HCT116 (cell line): ENCODE measurements around the gene UMODL1. TPM values are rescaled to one million over a fixed set of nuclear protein-coding genes. Genes with fewer than 3 reads are reported as not detected.

Source experiments
- ATAC-seq: fragments of 200-7000 bp; cut with Tn5 transposase; 2 replicates; pipeline ENCODE4 v1.9.1; 2020; ENCODE audit warnings: mild to moderate bottlenecking, moderate library complexity
- BruUV-seq: library from RNA; stranded (reverse); fragments of 400-500 nt; replicated peaks from 2 replicates; lab custom pipeline; 2021; lab: Mats Ljungman, UMichigan
- CTCF ChIA-PET: fragments of 300-600 bp; sonication (Branson Sonifier 250); formaldehyde crosslinking; loops from one replicate; lab custom pipeline; 2021; ENCODE audit warnings: antibody characterized with exemption; lab: Charles Lee
- POLR2A ChIA-PET: fragments of 300-600, 350-600 bp; sonication (Branson Sonifier 250); formaldehyde crosslinking; loops from one replicate; lab custom pipeline; 2021; ENCODE audit warnings: antibody characterized with exemption; lab: Charles Lee
- RAD21 ChIA-PET, 2 experiments: fragments of 300-600 bp; sonication (Branson Sonifier 250); formaldehyde crosslinking; loops; one replicate each; lab custom pipeline; 2023; ENCODE audit warnings: low total read pairs in 2 of 2; ENCODE audit not compliant: uncharacterized antibody in 2 of 2, unreplicated experiment in 2 of 2, low non-redundant PET in 1 of 2; lab: Charles Lee
- DNase-seq: peaks from one replicate; pipeline ENCODE4 v3.0.0-alpha.2; 2010; ENCODE audit warnings: low read depth, low spot score
- H2AFZ ChIP-seq: fragments of 200-600 bp; shearing (Covaris generic), sonication (generic); 2 replicates; pipeline ENCODE4 v1.6.1; 2017; ENCODE audit warnings: low read depth, mixed run types, mixed read lengths, antibody characterized with exemption, low read length; ENCODE audit not compliant: poor library complexity, severe bottlenecking
- H3K27ac ChIP-seq: 2 replicates; pipeline ENCODE4 v1.5.1; 2012; ENCODE audit warnings: low read depth, low read length
- H3K27me3 ChIP-seq: fragments of 200-600 bp; sonication (generic); 2 replicates; pipeline ENCODE4 v1.6.1; 2016; ENCODE audit warnings: mixed run types, low read length, mixed read lengths; ENCODE audit not compliant: insufficient read depth
- H3K36me3 ChIP-seq, 2 experiments: fragments of 200-500 bp in 1 of 2; fragments of 200-600 bp in 1 of 2; sonication (Bioruptor generic) in 1 of 2; sonication (generic) in 1 of 2; 2 replicates each; pipeline versions ENCODE4 v1.5.1 to v1.6.1; 2014 to 2016; ENCODE audit warnings: low read length in 2 of 2, inconsistent platforms in 1 of 2, mixed read lengths in 1 of 2, mixed run types in 1 of 2; ENCODE audit not compliant: insufficient read depth in 2 of 2, control insufficient read depth in 1 of 2
- H3K4me1 ChIP-seq, 2 experiments: fragments of 200-600 bp in 1 of 2; sonication (generic) in 1 of 2; 2 replicates each; pipeline versions ENCODE4 v1.5.1 to v1.6.1; 2012 to 2017; ENCODE audit warnings: low read length in 2 of 2, inconsistent platforms in 1 of 2, mild to moderate bottlenecking in 1 of 2, mixed read lengths in 1 of 2, mixed run types in 1 of 2, moderate library complexity in 1 of 2; ENCODE audit not compliant: insufficient read depth in 2 of 2, control insufficient read depth in 1 of 2
- H3K4me2 ChIP-seq: fragments of 200-600 bp; sonication (generic); 2 replicates; pipeline ENCODE4 v1.6.1; 2017; ENCODE audit warnings: mixed run types, low read length, mixed read lengths
- H3K4me3 ChIP-seq, 2 experiments: fragments of 200-600 bp in 1 of 2; sonication (generic) in 1 of 2; replicated peaks in 1 of 2; 2 replicates each; pipeline ENCODE4 v1.5.1; 2011 to 2016; ENCODE audit warnings: low read length in 2 of 2, control low read depth in 1 of 2, low read depth in 1 of 2, mild to moderate bottlenecking in 1 of 2, mixed read lengths in 1 of 2, mixed run types in 1 of 2
- H3K79me2 ChIP-seq: fragments of 200-600 bp; sonication (generic); 2 replicates; pipeline ENCODE4 v1.6.1; 2017; ENCODE audit warnings: mild to moderate bottlenecking, mixed run types, low read length, moderate library complexity, mixed read lengths; ENCODE audit not compliant: insufficient read depth
- H3K9ac ChIP-seq: fragments of 200-600 bp; sonication (generic); 2 replicates; pipeline ENCODE4 v1.6.1; 2016; ENCODE audit warnings: low read length, mixed read lengths
- H3K9me2 ChIP-seq: fragments of 200-600 bp; sonication (generic), shearing (Covaris generic); 2 replicates; pipeline ENCODE4 v1.6.1; 2017; ENCODE audit warnings: mixed run types, mild to moderate bottlenecking, moderate library complexity; ENCODE audit not compliant: insufficient read depth
- H3K9me3 ChIP-seq, 2 experiments: fragments of 200-500 bp in 1 of 2; fragments of 200-600 bp in 1 of 2; sonication (Bioruptor generic) in 1 of 2; sonication (generic) in 1 of 2; 2 replicates each; pipeline ENCODE4 v1.6.1; 2014 to 2017; ENCODE audit warnings: low read length in 2 of 2, mixed read lengths in 2 of 2, inconsistent platforms in 1 of 2, low read depth in 1 of 2, mild to moderate bottlenecking in 1 of 2, mixed run types in 1 of 2, moderate library complexity in 1 of 2; ENCODE audit not compliant: control insufficient read depth in 1 of 2, insufficient read depth in 1 of 2
- H4K20me1 ChIP-seq: fragments of 200-600 bp; sonication (generic), shearing (Covaris generic); 2 replicates; pipeline ENCODE4 v1.6.1; 2017; ENCODE audit warnings: mixed run types, mild to moderate bottlenecking, moderate library complexity; ENCODE audit not compliant: insufficient read depth
- ATF3 ChIP-seq: IDR thresholded peaks from 2 replicates; pipeline ENCODE4 v1.6.1; 2012
- CBX3 ChIP-seq: IDR thresholded peaks from 2 replicates; pipeline ENCODE4 v1.6.1; 2012; ENCODE audit warnings: low read depth
- CEBPB ChIP-seq: IDR thresholded peaks from 2 replicates; pipeline ENCODE4 v1.6.1; 2012; ENCODE audit warnings: low read depth
- CTCF ChIP-seq, 3 experiments: fragments of 200-600 bp in 1 of 3; sonication (generic) in 1 of 3; IDR thresholded peaks in 2 of 3; conservative IDR thresholded peaks in 1 of 3; 2 replicates each; pipeline ENCODE4 v1.5.1; 2012 to 2017; ENCODE audit warnings: low read depth in 2 of 3, low read length in 2 of 3, antibody characterized with exemption in 1 of 3, borderline replicate concordance in 1 of 3, control low read depth in 1 of 3, mild to moderate bottlenecking in 1 of 3, mixed read lengths in 1 of 3, mixed run types in 1 of 3, moderate library complexity in 1 of 3; ENCODE audit not compliant: insufficient read depth in 1 of 3
- ELF1 ChIP-seq: IDR thresholded peaks from 2 replicates; pipeline ENCODE4 v1.6.1; 2012; ENCODE audit warnings: low read depth, borderline replicate concordance
- EZH2 ChIP-seq: fragments of 200-600 bp; sonication (generic); IDR thresholded peaks from 2 replicates; pipeline ENCODE4 v1.6.1; 2017; ENCODE audit warnings: antibody characterized with exemption, mixed run types
- EZH2phosphoT487 ChIP-seq: fragments of 200-600 bp; IDR thresholded peaks from 2 replicates; pipeline ENCODE4 v1.6.1; 2018; ENCODE audit warnings: antibody characterized with exemption, borderline replicate concordance
- POLR2A ChIP-seq: IDR thresholded peaks from 2 replicates; pipeline ENCODE4 v1.7.0; 2011; ENCODE audit warnings: borderline replicate concordance; ENCODE audit not compliant: insufficient read depth, insufficient read length; ENCODE audit errors: extremely low read depth
- POLR2AphosphoS5 ChIP-seq: IDR thresholded peaks from 2 replicates; pipeline ENCODE4 v1.6.1; 2011; ENCODE audit warnings: mild to moderate bottlenecking, low read depth, low read length, moderate library complexity
- RAD21 ChIP-seq: IDR thresholded peaks from 2 replicates; pipeline ENCODE4 v1.6.1; 2012; ENCODE audit warnings: low read depth, mild to moderate bottlenecking
- REST ChIP-seq: IDR thresholded peaks from 2 replicates; pipeline ENCODE4 v1.6.1; 2012; ENCODE audit warnings: low read depth
- SIN3A ChIP-seq: IDR thresholded peaks from 2 replicates; pipeline ENCODE4 v1.6.1; 2012; ENCODE audit warnings: low read depth
- SP1 ChIP-seq: IDR thresholded peaks from 2 replicates; pipeline ENCODE4 v1.6.1; 2012; ENCODE audit warnings: low read depth
- SRF ChIP-seq: IDR thresholded peaks from 2 replicates; pipeline ENCODE4 v1.6.1; 2012; ENCODE audit warnings: low read depth
- TCF7L2 ChIP-seq: IDR thresholded peaks from 2 replicates; pipeline ENCODE4 v1.7.0; 2011; ENCODE audit warnings: borderline replicate concordance, inconsistent platforms; ENCODE audit not compliant: insufficient read depth, insufficient read length; ENCODE audit errors: extremely low read depth
- YY1 ChIP-seq: IDR thresholded peaks from 2 replicates; pipeline ENCODE4 v1.6.1; 2011; ENCODE audit warnings: low read length, low read depth, moderate library complexity, mild to moderate bottlenecking; ENCODE audit not compliant: insufficient replicate concordance; ENCODE audit errors: extremely low read depth
- ZBTB33 ChIP-seq: IDR thresholded peaks from 2 replicates; pipeline ENCODE4 v1.6.1; 2011; ENCODE audit warnings: mild to moderate bottlenecking, low read length, moderate library complexity; ENCODE audit not compliant: insufficient replicate concordance; ENCODE audit errors: extremely low read depth
- ZFX ChIP-seq: fragments of 450-650 bp; IDR thresholded peaks from 2 replicates; pipeline ENCODE4 v1.6.1; 2017
- ZNF274 ChIP-seq: fragments of 200-500 bp; sonication (Bioruptor generic); IDR thresholded peaks from 2 replicates; pipeline ENCODE4 v1.6.1; 2014; ENCODE audit warnings: mild to moderate bottlenecking, low read depth, low read length, inconsistent platforms
- intact Hi-C: fragments of 100-400 bp; cut with micrococcal nuclease; formaldehyde crosslinking; loops from 2 replicates; pipeline ENCODE4 v1.10.0; 2022
- total RNA-seq: library from RNA; stranded (reverse); gene quantifications from one replicate; pipeline ENCODE4 v1.2.1, GENCODE V29; 2021; ENCODE audit not compliant: unreplicated experiment

The UMODL1 gene
- total RNA-seq, 1 experiment from 2014 or later = not detected

GRCh38 chr21:42110691-42111469 lies 39.8 kb downstream of the UMODL1 start:
- Histone ChIP-seq H3K4me3 (no peak overlapping the region), H3K4me1 (peaks cover 0 to 4% of the 10 kb centered on the region in 2 experiments; a peak in 1 of 4 replicates), H3K36me3 (no peaks in the 10 kb centered on the region), H3K79me2 (no peaks in the 10 kb centered on the region), H3K27ac (no peak overlapping the region), H3K27me3 (peaks cover 6% of the 10 kb centered on the region; the same call in 1 of the 2 replicates), H3K9me3 (no peaks in the 10 kb centered on the region), H2AFZ (no peak overlapping the region), H3K9ac (no peak overlapping the region), H3K9me2 (no peaks in the 10 kb centered on the region), H4K20me1 (no peaks in the 10 kb centered on the region), H3K4me2 (no peak overlapping the region)
- ATAC-seq (no peak), DNase-seq (no peak)
- POLR2A ChIA-PET = no interaction called here
- RAD21 ChIA-PET = no interaction called here
- no TSS peak for BruUV-seq
- CTCF ChIA-PET = no interaction called here
- intact Hi-C loops = loop anchor here (10.0 kb wide), 1 partner anchor 236 kb away; the partner anchor contains the start of gene PRDM15
- TF ChIP-seq POLR2A (no peak), ELF1 (no peak), CBX3 (no peak), ZBTB33 (no peak), REST (no peak), ZNF274 (no peak), CEBPB (no peak), YY1 (no peak), SRF (no peak), ATF3 (no peak), EZH2 (no peak), TCF7L2 (no peak), RAD21 (no peak), EZH2phosphoT487 (no peak), POLR2AphosphoS5 (no peak), SIN3A (no peak), CTCF (IDR thresholded peaks at IDR 0.05 in 2 of 3, conservative IDR thresholded peaks at IDR 0.05 in 1 of 3; ENCODE audit: borderline replicate concordance in 1 of 3, insufficient read depth in 1 of 3, low read depth in 2 of 3, low read length in 2 of 3) (no peak), ZFX (no peak), SP1 (no peak)
